ENCODE results near the gene PAX3.
"Not testable (repeated sequence)": the region's sequence is repeated elsewhere in the genome, so short reads cannot be mapped to it uniquely, and the experiment has no call there.

PAX3 gene

GRCh38 chr2:222214885-222215284, 83.9 kb downstream of the PAX3 start:
- no peak for DNase-seq (ENCODE audit: low read depth in 2 of 2)

- DNase-seq (ENCODE audit: low read depth in 2 of 2) = no peak
Measured at GRCh38 chr2:222213049-222213448, 85.7 kb downstream of the PAX3 start.

GRCh38 chr2:222212571-222212970, 86.2 kb downstream of the PAX3 start:
- no peak for DNase-seq (ENCODE audit: low read depth in 2 of 2)

GRCh38 chr2:222208010-222208690, 90.6 kb downstream of the PAX3 start:
- DNase-seq (ENCODE audit: low read depth in 2 of 2) = no peak

GRCh38 chr2:222205136-222205535, 93.7 kb downstream of the PAX3 start:
- no peak for DNase-seq (ENCODE audit: low read depth in 2 of 2)

- DNase-seq (ENCODE audit: low read depth in 2 of 2) = no peak
Measured at GRCh38 chr2:222203041-222203440, 95.8 kb downstream of the PAX3 start.

- no peak for DNase-seq (ENCODE audit: low read depth in 2 of 2)
Measured at GRCh38 chr2:222196159-222196558, 102.6 kb downstream of the PAX3 start.

- DNase-seq (ENCODE audit: low read depth in 2 of 2) = no peak
Measured at GRCh38 chr2:222194669-222195068, 104.1 kb downstream of the PAX3 start.

- no peak for DNase-seq (ENCODE audit: low read depth in 2 of 2)
Measured at GRCh38 chr2:222193328-222193983, 105.3 kb downstream of the PAX3 start.

- DNase-seq (ENCODE audit: low read depth in 2 of 2) = no peak
Measured at GRCh38 chr2:222180619-222181018, 118.2 kb downstream of the PAX3 start.

- no peak for DNase-seq (ENCODE audit: low read depth in 2 of 2)
Measured at GRCh38 chr2:222179592-222179991, 119.2 kb downstream of the PAX3 start.

GRCh38 chr2:222178450-222178849, 120.3 kb downstream of the PAX3 start:
- DNase-seq (ENCODE audit: low read depth in 2 of 2) = no peak

- DNase-seq (ENCODE audit: low read depth in 2 of 2) = no peak
Measured at GRCh38 chr2:222176890-222177289, 121.9 kb downstream of the PAX3 start.

- no peak for DNase-seq (ENCODE audit: low read depth in 2 of 2)
Measured at GRCh38 chr2:222174450-222174849, 124.3 kb downstream of the PAX3 start.

- DNase-seq (ENCODE audit: low read depth in 2 of 2) = no peak
Measured at GRCh38 chr2:222169346-222169745, 129.5 kb downstream of the PAX3 start.

GRCh38 chr2:222167762-222168161, 131.0 kb downstream of the PAX3 start:
- DNase-seq (ENCODE audit: low read depth in 2 of 2) = no peak

GRCh38 chr2:222160944-222161343, 137.9 kb downstream of the PAX3 start:
- no peak for DNase-seq (ENCODE audit: low read depth in 2 of 2)

GRCh38 chr2:222160125-222160524, 138.7 kb downstream of the PAX3 start:
- no peak for DNase-seq (ENCODE audit: low read depth in 2 of 2)

GRCh38 chr2:222159221-222159620, 139.6 kb downstream of the PAX3 start:
- no peak for DNase-seq (ENCODE audit: low read depth in 2 of 2)

- not testable (repeated sequence) for DNase-seq (ENCODE audit: low read depth in 2 of 2)
Measured at GRCh38 chr2:222155003-222155664, 143.7 kb downstream of the PAX3 start.
